ENCODE data around the gene GIGYF2. TPM values are rescaled to one million over a fixed set of nuclear protein-coding genes. Genes with fewer than 3 reads are reported as not detected.

GIGYF2 gene
- total RNA-seq, 1 experiment from 2014 or later, result 68.3 TPM

- BruUV-seq (replicated peaks), result no TSS peak
- Histone ChIP-seq H3K4me1 (ENCODE audit: control insufficient read depth, insufficient read depth, low read length) (no peaks in the 10 kb centered on the region), H3K27ac (ENCODE audit: low read length) (no peak overlapping the region), H3K4me3 (ENCODE audit: low read depth in 2 of 2, low read length in 2 of 2) (no peak overlapping the region), H3K27me3 (ENCODE audit: control insufficient read depth, insufficient read depth, low read length) (no peaks in the 10 kb centered on the region), H3K9me3 (ENCODE audit: control insufficient read depth, insufficient read depth, low read depth, low read length) (no peaks in the 10 kb centered on the region), H3K36me3 (ENCODE audit: control insufficient read depth, insufficient read depth, low read length) (no peaks in the 10 kb centered on the region)
- CTCF ChIA-PET, result no interaction called here
- no peak for DNase-seq (ENCODE audit: low read depth, low spot score)
- no peak for TF ChIP-seq TCF7L2 (IDR thresholded peaks at IDR 0.05; ENCODE audit: low read depth, low read length)
- no peak for TF ChIP-seq REST (IDR thresholded peaks at IDR 0.05; ENCODE audit: insufficient read depth in 1 of 2, low read depth in 2 of 2, low read length in 1 of 2)
- no peak for TF ChIP-seq POLR2AphosphoS5 (IDR thresholded peaks at IDR 0.05; ENCODE audit: low read depth, low read length)
- no peak for TF ChIP-seq CTCF (IDR thresholded peaks at IDR 0.05)
- no peak for TF ChIP-seq SIN3A (IDR thresholded peaks at IDR 0.05; ENCODE audit: borderline replicate concordance, insufficient read depth, low read depth, low read length)
- in situ Hi-C loops (cut with HindIII; ENCODE audit: low pct_unique_long_range_greater_than_20kb, low sequenced_read_pairs) (no loop called here), intact Hi-C loops (cut with micrococcal nuclease; ENCODE audit: unreplicated experiment) (no loop called here)
- ATAC-seq, result no peak
- POLR2A ChIA-PET, result no interaction called here
Observed at GRCh38 chr2:232888839-232889529, 191.9 kb downstream of the GIGYF2 start.

GRCh38 chr2:232889876-232890401, 192.8 kb downstream of the GIGYF2 start:
- in situ Hi-C loops (cut with HindIII; ENCODE audit: low pct_unique_long_range_greater_than_20kb, low sequenced_read_pairs) (no loop called here), intact Hi-C loops (cut with micrococcal nuclease; ENCODE audit: unreplicated experiment) (no loop called here)
- ATAC-seq, result no peak
- H3K9me3 ChIP-seq (ENCODE audit: control insufficient read depth, insufficient read depth, low read depth, low read length), result no peaks in the 10 kb centered on the region
- no peak overlapping the region for H3K4me3 ChIP-seq (ENCODE audit: low read depth in 2 of 2, low read length in 2 of 2)
- no TSS peak for BruUV-seq (replicated peaks)
- no peaks in the 10 kb centered on the region for H3K36me3 ChIP-seq (ENCODE audit: control insufficient read depth, insufficient read depth, low read length)
- no peak for DNase-seq (ENCODE audit: low read depth, low spot score)
- POLR2A ChIA-PET, result no interaction called here
- H3K27me3 ChIP-seq (ENCODE audit: control insufficient read depth, insufficient read depth, low read length), result no peaks in the 10 kb centered on the region
- TF ChIP-seq TCF7L2 (IDR thresholded peaks at IDR 0.05; ENCODE audit: low read depth, low read length) (no peak), REST (IDR thresholded peaks at IDR 0.05; ENCODE audit: insufficient read depth in 1 of 2, low read depth in 2 of 2, low read length in 1 of 2) (no peak), CTCF (IDR thresholded peaks at IDR 0.05) (no peak), SIN3A (IDR thresholded peaks at IDR 0.05; ENCODE audit: borderline replicate concordance, insufficient read depth, low read depth, low read length) (no peak), POLR2AphosphoS5 (IDR thresholded peaks at IDR 0.05; ENCODE audit: low read depth, low read length) (no peak)
- no peak overlapping the region for H3K27ac ChIP-seq (ENCODE audit: low read length)
- no peaks in the 10 kb centered on the region for H3K4me1 ChIP-seq (ENCODE audit: control insufficient read depth, insufficient read depth, low read length)
- CTCF ChIA-PET, result no interaction called here
